Progenitor cell of endocrine pancreas (in vitro differentiated cells): ENCODE measurements around the gene SIDT1. TPM values are rescaled to one million over a fixed set of nuclear protein-coding genes. Genes with fewer than 3 reads are reported as not detected.

Experiments used
- DNase-seq: peaks from one replicate; pipeline ENCODE4 v3.0.0; 2021; ENCODE audit warnings: low spot score; ENCODE audit not compliant: unreplicated experiment
- H3K27ac Mint-ChIP-seq: 2 replicates; pipeline ENCODE4 v1.8.0; 2021; ENCODE audit warnings: mild to moderate bottlenecking, moderate library complexity, mixed read lengths
- H3K27me3 Mint-ChIP-seq: 2 replicates; pipeline ENCODE4 v1.8.0; 2021; ENCODE audit warnings: mixed read lengths
- H3K36me3 Mint-ChIP-seq: 2 replicates; pipeline ENCODE4 v1.8.0; 2022; ENCODE audit warnings: mixed read lengths; ENCODE audit not compliant: insufficient read depth
- H3K4me1 Mint-ChIP-seq: 2 replicates; pipeline ENCODE4 v1.8.0; 2021; ENCODE audit warnings: low read depth, mixed read lengths
- H3K4me3 Mint-ChIP-seq: 2 replicates; pipeline ENCODE4 v1.8.0; 2021; ENCODE audit warnings: low read depth, mild to moderate bottlenecking, moderate library complexity, mixed read lengths
- H3K9me3 Mint-ChIP-seq: 2 replicates; pipeline ENCODE4 v1.8.0; 2021; ENCODE audit warnings: low read depth, mixed read lengths
- CTCF ChIP-seq: fragments of 200-600 bp; sonication (generic); IDR thresholded peaks from one replicate; pipeline ENCODE4 v1.5.0; 2021; ENCODE audit warnings: antibody characterized with exemption, mild to moderate bottlenecking; ENCODE audit not compliant: unreplicated experiment
- total RNA-seq: library from RNA; stranded (reverse); gene quantifications from 2 replicates; pipeline ENCODE4 v1.2.1, GENCODE V29; 2021

SIDT1 gene
- total RNA-seq, 1 donor from 2014 or later: not detected

- H3K27me3 Mint-ChIP-seq: no peaks in the 10 kb centered on the region
- H3K4me3 Mint-ChIP-seq: no peak overlapping the region
- no peak for TF ChIP-seq CTCF
- peaks cover 6% of the 10 kb centered on the region for H3K4me1 Mint-ChIP-seq
- H3K27ac Mint-ChIP-seq: no peak overlapping the region
- no peaks in the 10 kb centered on the region for H3K9me3 Mint-ChIP-seq
- no peaks in the 10 kb centered on the region for H3K36me3 Mint-ChIP-seq
- no peak for DNase-seq
Observed at GRCh38 chr3:113597596-113598354, 65.4 kb downstream of the SIDT1 start.

- H3K27ac Mint-ChIP-seq: no peak overlapping the region
- H3K27me3 Mint-ChIP-seq: no peaks in the 10 kb centered on the region
- DNase-seq: no peak
- no peaks in the 10 kb centered on the region for H3K4me1 Mint-ChIP-seq
- no peaks in the 10 kb centered on the region for H3K9me3 Mint-ChIP-seq
- no peak for TF ChIP-seq CTCF
- H3K4me3 Mint-ChIP-seq: no peak overlapping the region
- no peaks in the 10 kb centered on the region for H3K36me3 Mint-ChIP-seq
Observed at GRCh38 chr3:113600418-113601182, 68.2 kb downstream of the SIDT1 start.

- no peak for DNase-seq
- no peaks in the 10 kb centered on the region for H3K9me3 Mint-ChIP-seq
- no peak overlapping the region for H3K4me3 Mint-ChIP-seq
- TF ChIP-seq CTCF: no peak
- H3K27me3 Mint-ChIP-seq: no peaks in the 10 kb centered on the region
- H3K36me3 Mint-ChIP-seq: no peaks in the 10 kb centered on the region
- no peaks in the 10 kb centered on the region for H3K4me1 Mint-ChIP-seq
- no peak overlapping the region for H3K27ac Mint-ChIP-seq
Observed at GRCh38 chr3:113601240-113601639, 68.9 kb downstream of the SIDT1 start.

- DNase-seq: no peak
- H3K36me3 Mint-ChIP-seq: no peaks in the 10 kb centered on the region
- H3K9me3 Mint-ChIP-seq: no peaks in the 10 kb centered on the region
- no peaks in the 10 kb centered on the region for H3K27me3 Mint-ChIP-seq
- no peak overlapping the region for H3K27ac Mint-ChIP-seq
- no peaks in the 10 kb centered on the region for H3K4me1 Mint-ChIP-seq
- H3K4me3 Mint-ChIP-seq: no peak overlapping the region
- TF ChIP-seq CTCF: no peak
Observed at GRCh38 chr3:113602256-113602655, 69.9 kb downstream of the SIDT1 start.

- H3K4me3 Mint-ChIP-seq: no peak overlapping the region
- DNase-seq: no peak
- TF ChIP-seq CTCF: no peak
- no peaks in the 10 kb centered on the region for H3K4me1 Mint-ChIP-seq
- no peak overlapping the region for H3K27ac Mint-ChIP-seq
- no peaks in the 10 kb centered on the region for H3K36me3 Mint-ChIP-seq
- no peaks in the 10 kb centered on the region for H3K27me3 Mint-ChIP-seq
- no peaks in the 10 kb centered on the region for H3K9me3 Mint-ChIP-seq
Observed at GRCh38 chr3:113602836-113603235, 70.5 kb downstream of the SIDT1 start.
